OCI-LY7 (cell line): ENCODE data around the gene RARB. TPM values are rescaled to one million over a fixed set of nuclear protein-coding genes. Genes with fewer than 3 reads are reported as not detected.

Experiments used
- BruUV-seq: library from RNA; stranded (reverse); fragments of 400-500 nt; replicated peaks from 2 replicates; lab custom pipeline; 2021; lab: Mats Ljungman, UMichigan
- CTCF ChIA-PET: fragments of 300-600 bp; sonication (Branson Sonifier 250); formaldehyde crosslinking; loops from one replicate; lab custom pipeline; 2022; ENCODE audit warnings: antibody characterized with exemption; ENCODE audit not compliant: unreplicated experiment; lab: Charles Lee
- POLR2A ChIA-PET: fragments of 300-600 bp; sonication (Branson Sonifier 250); formaldehyde crosslinking; loops from one replicate; lab custom pipeline; 2022; ENCODE audit warnings: antibody characterized with exemption; lab: Charles Lee
- DNase-seq: peaks from one replicate; pipeline ENCODE4 v3.0.0-alpha.2; 2015; ENCODE audit warnings: low spot score
- H2AFZ ChIP-seq: fragments of 200-600 bp; sonication (generic), shearing (Covaris generic); 2 replicates; pipeline ENCODE4 v1.6.1; 2014; ENCODE audit warnings: mild to moderate bottlenecking, antibody characterized with exemption, low read length, moderate library complexity
- H3K27ac ChIP-seq: fragments of 200-600 bp; sonication (generic); 2 replicates; pipeline ENCODE4 v1.5.1; 2014; ENCODE audit warnings: mixed run types, low read depth, mild to moderate bottlenecking, moderate library complexity, low read length, inconsistent platforms; ENCODE audit not compliant: poor library complexity, severe bottlenecking
- H3K36me3 ChIP-seq: fragments of 200-600 bp; sonication (generic); 2 replicates; pipeline ENCODE4 v1.6.1; 2014; ENCODE audit warnings: mild to moderate bottlenecking, antibody characterized with exemption, low read length, moderate library complexity, mixed read lengths; ENCODE audit not compliant: insufficient read depth
- H3K4me1 ChIP-seq: fragments of 200-600 bp; sonication (generic); 2 replicates; pipeline ENCODE4 v1.5.1; 2014; ENCODE audit warnings: mild to moderate bottlenecking, low read length; ENCODE audit not compliant: insufficient read depth, poor library complexity, severe bottlenecking
- H3K4me2 ChIP-seq: fragments of 200-600 bp; sonication (generic); 2 replicates; pipeline ENCODE4 v1.6.1; 2014; ENCODE audit warnings: mild to moderate bottlenecking, low read length
- H3K4me3 ChIP-seq: fragments of 200-600 bp; sonication (generic); 2 replicates; pipeline ENCODE4 v1.5.1; 2014; ENCODE audit warnings: mild to moderate bottlenecking, low read depth, low read length; ENCODE audit not compliant: poor library complexity, severe bottlenecking
- H3K79me2 ChIP-seq: fragments of 200-600 bp; sonication (generic); 2 replicates; pipeline ENCODE4 v1.6.1; 2016; ENCODE audit warnings: low read depth, mild to moderate bottlenecking, low read length, moderate library complexity, mixed read lengths; ENCODE audit not compliant: insufficient read depth
- H3K9me2 ChIP-seq: fragments of 200-600 bp; sonication (generic); 2 replicates; pipeline ENCODE4 v1.6.1; 2016; ENCODE audit warnings: mild to moderate bottlenecking, low read length, mixed read lengths; ENCODE audit not compliant: insufficient read depth
- H3K9me3 ChIP-seq: fragments of 200-600 bp; sonication (generic); 2 replicates; pipeline ENCODE4 v1.6.1; 2014; ENCODE audit warnings: mild to moderate bottlenecking, mixed run types, low read length, mixed read lengths
- H4K20me1 ChIP-seq: fragments of 200-600 bp; sonication (generic); 2 replicates; pipeline ENCODE4 v1.6.1; 2014; ENCODE audit warnings: mild to moderate bottlenecking, antibody characterized with exemption, low read length, moderate library complexity, mixed read lengths; ENCODE audit not compliant: insufficient read depth
- CTCF ChIP-seq: fragments of 200-600 bp; sonication (generic); conservative IDR thresholded peaks from 2 replicates; pipeline ENCODE4 v1.5.1; 2014; ENCODE audit warnings: mild to moderate bottlenecking, antibody characterized with exemption, low read length, moderate library complexity, mixed read lengths
- EZH2phosphoT487 ChIP-seq: fragments of 200-600 bp; sonication (generic); IDR thresholded peaks from 2 replicates; pipeline ENCODE4 v1.6.1; 2018; ENCODE audit warnings: low read depth, borderline replicate concordance, mild to moderate bottlenecking, mixed run types, antibody characterized with exemption, low read length, moderate library complexity, mixed read lengths
- intact Hi-C: fragments of 100-400 bp; cut with micrococcal nuclease; formaldehyde crosslinking; loops from one replicate; pipeline ENCODE4 v1.10.0; 2022; ENCODE audit not compliant: unreplicated experiment
- total RNA-seq, 2 experiments: library from RNA; depleted of rRNA in 1 of 2; stranded (reverse); fragments of >200 nt in 1 of 2; shearing (Covaris generic) in 1 of 2; gene quantifications; 2 replicates each; pipeline ENCODE4 v1.2.3, GENCODE V29; 2014 to 2022

RARB gene
- total RNA-seq, 2 experiments from 2014 or later = not detected

GRCh38 chr3:25400587-25400986 is 27.5 kb upstream of the RARB start:
- DNase-seq = no peak
- no peak overlapping the region for H3K4me2 ChIP-seq
- no peaks in the 10 kb centered on the region for H3K79me2 ChIP-seq
- H3K9me3 ChIP-seq = no peaks in the 10 kb centered on the region
- POLR2A ChIA-PET = no interaction called here
- H3K36me3 ChIP-seq = no peaks in the 10 kb centered on the region
- no TSS peak for BruUV-seq
- H4K20me1 ChIP-seq = no peaks in the 10 kb centered on the region
- no peak overlapping the region for H2AFZ ChIP-seq
- TF ChIP-seq EZH2phosphoT487 = no peak
- no peak overlapping the region for H3K27ac ChIP-seq
- no peak overlapping the region for H3K4me3 ChIP-seq
- CTCF ChIA-PET = no interaction called here
- no peaks in the 10 kb centered on the region for H3K9me2 ChIP-seq
- H3K4me1 ChIP-seq = no peaks in the 10 kb centered on the region
- intact Hi-C loops = no loop called here

- Histone ChIP-seq H3K27ac (no peak overlapping the region), H3K79me2 (no peaks in the 10 kb centered on the region), H3K36me3 (no peaks in the 10 kb centered on the region), H3K4me3 (no peak overlapping the region), H2AFZ (no peak overlapping the region), H3K9me3 (no peaks in the 10 kb centered on the region), H3K4me2 (no peak overlapping the region), H4K20me1 (no peaks in the 10 kb centered on the region), H3K9me2 (no peaks in the 10 kb centered on the region), H3K4me1 (no peaks in the 10 kb centered on the region)
- CTCF ChIA-PET = no interaction called here
- DNase-seq = no peak
- POLR2A ChIA-PET = interaction anchor here (0.6 to 1.0 kb wide), 6 partner anchors 15 to 726 kb away, joined by 3 to 5 read pairs (median 4); no protein-coding TSS in a partner anchor
- intact Hi-C loops = no loop called here
- BruUV-seq = no TSS peak
- TF ChIP-seq CTCF (no peak), EZH2phosphoT487 (no peak)
Measured at GRCh38 chr3:25403968-25404367, 24.1 kb upstream of the RARB start.

GRCh38 chr3:25404569-25404968 is 23.5 kb upstream of the RARB start:
- ChIA-PET POLR2A (no interaction called here), CTCF (no interaction called here)
- no peaks in the 10 kb centered on the region for H3K4me1 ChIP-seq
- no peaks in the 10 kb centered on the region for H3K79me2 ChIP-seq
- TF ChIP-seq EZH2phosphoT487 (no peak), CTCF (no peak)
- no peaks in the 10 kb centered on the region for H3K36me3 ChIP-seq
- H4K20me1 ChIP-seq = no peaks in the 10 kb centered on the region
- BruUV-seq = no TSS peak
- no peak for DNase-seq
- no peak overlapping the region for H2AFZ ChIP-seq
- no peak overlapping the region for H3K4me2 ChIP-seq
- intact Hi-C loops = no loop called here
- no peaks in the 10 kb centered on the region for H3K9me2 ChIP-seq
- no peak overlapping the region for H3K4me3 ChIP-seq
- H3K9me3 ChIP-seq = no peaks in the 10 kb centered on the region
- no peak overlapping the region for H3K27ac ChIP-seq
